NCI-H2081 (cell line): Measurements from ENCODE around the gene PPP2R5D.
"Not testable (repeated sequence)": the region's sequence is repeated elsewhere in the genome, so short reads cannot be mapped to it uniquely, and the experiment has no call there.

Experiments
- DNase-seq, 2 experiments: peaks; one replicate each; lab custom pipeline; 2025; lab: John Stamatoyannopoulos, UW

PPP2R5D gene

DNA sequence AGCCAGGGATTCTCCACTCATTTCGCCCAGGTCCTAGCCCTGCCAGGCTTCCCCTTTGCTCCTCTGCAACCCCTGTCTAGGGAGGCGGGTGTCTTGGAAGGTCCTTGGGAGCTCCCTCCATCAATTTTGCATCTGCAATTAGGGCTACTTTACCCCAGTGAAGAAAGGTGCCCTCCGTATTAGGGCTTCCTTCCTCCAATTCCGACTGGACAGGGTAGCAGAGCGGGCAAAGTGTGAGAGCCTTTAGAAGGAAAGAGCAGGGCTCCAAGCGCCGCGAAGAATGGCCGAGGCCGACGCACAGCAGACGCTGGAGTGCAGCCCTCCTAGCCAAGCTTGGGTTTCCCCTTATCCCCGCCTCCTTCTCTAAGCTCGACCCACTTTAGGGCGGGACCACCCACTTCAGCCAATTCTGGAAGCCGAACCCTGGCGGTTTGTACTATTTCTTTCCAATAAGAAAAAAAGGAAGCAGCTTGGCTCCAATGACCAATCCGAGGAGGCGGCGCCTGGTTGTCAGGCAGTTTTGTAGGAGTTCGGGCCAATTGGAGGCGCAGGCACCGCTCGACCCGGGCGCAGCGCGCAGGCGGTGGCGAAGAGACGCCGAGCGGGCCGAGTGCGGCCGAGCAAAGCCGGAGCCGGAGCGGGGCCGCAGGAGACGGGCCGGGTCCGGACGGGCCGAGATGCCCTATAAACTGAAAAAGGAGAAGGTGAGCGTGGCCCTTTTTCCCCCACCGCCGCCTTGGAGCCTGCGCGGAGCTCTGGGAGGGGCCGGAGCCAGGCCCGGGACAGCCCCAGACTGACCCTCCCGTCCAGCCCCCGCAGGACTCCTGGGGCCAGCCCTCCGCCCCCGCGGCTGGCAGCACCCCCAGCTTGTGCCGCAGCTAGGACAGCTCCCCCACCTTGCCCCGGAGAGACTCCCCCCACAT lies at the start of gene PPP2R5D:
Gene PPP2R5D, plus strand, starts transcription at position 570 of the 923 bp plus-strand sequence. Its CDS starts 108 bp downstream, at position 678.
- DNase-seq = peak; percentile 98 to 99

DNA sequence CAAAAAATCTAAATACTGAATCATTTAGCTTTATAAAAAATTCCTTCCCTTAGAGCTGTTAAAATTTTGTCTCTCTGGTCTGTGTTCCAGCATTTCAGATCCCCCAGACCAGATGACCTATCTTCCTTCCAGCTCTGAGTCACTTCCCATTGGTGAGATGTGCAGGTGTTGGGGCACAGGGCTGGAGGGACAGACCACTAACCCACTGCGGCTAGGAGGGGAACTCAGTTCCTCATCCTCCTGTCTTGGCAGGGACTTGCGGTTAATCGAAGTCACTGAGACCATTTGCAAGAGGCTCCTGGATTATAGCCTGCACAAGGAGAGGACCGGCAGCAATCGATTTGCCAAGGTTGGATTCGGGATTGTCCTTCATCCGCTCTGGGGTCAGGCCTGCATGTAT lies 49.0 kb upstream of the PPP2R5D start:
- no peak for DNase-seq

DNA sequence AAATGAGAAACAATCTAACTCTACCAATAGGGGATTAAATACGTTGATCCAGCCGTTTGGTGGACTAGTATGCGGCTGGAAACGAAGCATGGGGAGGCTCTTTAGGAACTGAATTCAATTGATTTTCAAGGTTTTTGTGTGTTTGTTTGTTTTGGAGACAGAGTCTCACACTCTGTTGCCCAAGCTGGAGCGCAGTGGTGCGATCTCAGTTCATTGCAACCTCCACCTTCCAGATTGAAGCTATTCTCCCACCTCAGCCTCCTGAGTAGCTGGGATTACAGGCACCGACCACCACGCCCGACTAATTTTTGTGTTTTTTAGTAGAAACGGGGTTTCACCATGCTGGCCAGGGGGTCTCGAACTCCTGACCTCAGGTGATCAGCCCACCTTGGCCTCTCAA lies 48.0 kb upstream of the PPP2R5D start:
- no peak for DNase-seq

DNA sequence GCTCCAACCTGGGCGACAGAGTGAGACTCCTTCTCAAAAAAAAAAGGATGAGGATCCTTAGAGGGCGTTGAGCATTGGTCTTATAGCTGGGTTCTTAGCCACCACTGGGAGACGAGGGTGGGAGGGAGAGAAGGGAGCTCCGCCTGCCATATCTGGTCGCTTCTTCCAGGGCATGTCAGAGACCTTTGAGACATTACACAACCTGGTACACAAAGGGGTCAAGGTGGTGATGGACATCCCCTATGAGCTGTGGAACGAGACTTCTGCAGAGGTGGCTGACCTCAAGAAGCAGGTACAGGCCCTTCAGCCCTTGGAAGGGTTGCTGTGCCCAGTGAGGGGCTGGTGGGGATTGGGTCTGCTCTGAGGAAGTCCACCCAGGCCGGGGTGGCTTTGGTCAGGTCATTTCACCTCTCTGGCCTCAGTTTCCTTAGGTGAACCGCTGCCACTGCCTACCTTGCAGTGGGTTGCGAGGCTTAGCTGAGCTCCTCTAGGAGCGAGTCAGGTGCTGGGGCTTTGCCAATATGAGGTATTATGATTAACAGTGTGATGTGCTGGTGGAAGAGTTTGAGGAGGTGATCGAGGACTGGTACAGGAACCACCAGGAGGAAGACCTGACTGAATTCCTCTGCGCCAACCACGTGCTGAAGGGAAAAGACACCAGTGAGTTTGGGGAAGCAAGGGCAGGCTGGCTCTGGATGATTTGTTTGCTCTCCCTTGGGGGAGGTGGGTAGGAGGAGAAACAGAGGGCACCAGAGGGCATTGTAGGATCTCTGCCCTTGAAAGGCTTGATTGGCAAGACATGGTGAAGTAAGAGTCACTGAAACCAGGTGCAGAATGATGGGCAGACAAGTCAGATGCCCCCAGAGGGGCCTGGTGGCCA lies 46.6 kb upstream of the PPP2R5D start:
- no peak for DNase-seq

DNA sequence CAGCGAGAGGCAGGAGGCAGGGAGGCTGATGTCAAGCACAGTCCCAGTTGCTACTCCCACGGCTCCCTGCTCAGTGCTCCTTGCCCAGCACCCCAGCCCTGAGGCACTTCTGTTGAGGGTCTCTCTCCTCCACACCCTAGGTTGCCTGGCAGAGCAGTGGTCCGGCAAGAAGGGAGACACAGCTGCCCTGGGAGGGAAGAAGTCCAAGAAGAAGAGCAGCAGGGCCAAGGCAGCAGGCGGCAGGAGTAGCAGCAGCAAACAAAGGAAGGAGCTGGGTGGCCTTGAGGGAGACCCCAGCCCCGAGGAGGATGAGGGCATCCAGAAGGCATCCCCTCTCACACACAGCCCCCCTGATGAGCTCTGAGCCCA lies 46.0 kb upstream of the PPP2R5D start:
- no peak for DNase-seq

GRCh38 chr6:42938987-42939809 lies 45.2 kb upstream of the PPP2R5D start:
- DNase-seq = no peak

DNA sequence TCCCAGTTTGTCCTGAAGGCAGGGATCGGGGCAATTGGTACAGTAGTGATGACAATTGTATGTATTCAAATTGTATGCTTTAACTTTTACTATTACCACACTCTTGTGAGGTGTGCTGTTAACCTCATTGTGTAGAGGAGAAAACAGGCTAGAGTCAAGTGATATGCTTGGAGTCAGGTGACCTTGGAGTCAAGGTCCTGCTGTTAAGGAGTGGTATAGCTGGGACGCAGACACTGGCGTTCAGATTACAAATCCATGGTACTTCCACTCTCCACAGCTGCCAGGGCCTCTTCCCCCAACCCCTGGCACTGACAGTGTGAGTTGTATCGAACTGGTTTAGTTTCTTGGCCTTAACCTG lies 44.6 kb upstream of the PPP2R5D start:
- no peak for DNase-seq

DNA sequence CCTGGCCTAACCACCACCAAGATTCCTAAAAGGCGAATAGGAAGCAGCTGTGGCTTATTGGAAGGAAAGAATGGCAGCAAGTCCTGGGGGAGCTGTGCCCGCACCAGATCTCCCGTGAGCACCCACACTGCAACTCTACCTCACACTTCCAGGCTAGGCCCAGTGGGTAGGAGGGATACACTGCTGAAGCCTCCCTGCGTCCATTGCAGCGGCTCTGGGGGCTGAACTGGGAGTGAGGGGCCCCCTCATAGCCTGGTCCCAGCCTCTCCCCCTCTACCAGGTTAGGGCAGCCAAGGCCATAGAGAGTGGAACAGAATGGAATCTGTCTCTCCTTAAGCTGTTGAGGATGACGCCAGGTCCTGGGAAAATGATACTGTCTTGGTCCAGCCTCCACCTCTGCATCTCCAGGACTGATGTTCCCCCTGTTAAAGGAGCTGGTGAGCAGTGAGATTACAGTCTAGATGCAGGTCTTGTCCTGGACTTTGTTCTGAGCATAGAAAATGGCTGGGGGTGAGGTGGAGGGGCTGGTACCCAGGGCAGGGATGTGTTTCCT lies 43.8 kb upstream of the PPP2R5D start:
- DNase-seq = no peak

GRCh38 chr6:42941356-42941755 lies 43.0 kb upstream of the PPP2R5D start:
- DNase-seq = not testable (repeated sequence)

GRCh38 chr6:42942444-42942843 lies 41.9 kb upstream of the PPP2R5D start:
- no peak for DNase-seq

- DNase-seq = no peak
Measured at GRCh38 chr6:42947950-42948349, 36.4 kb upstream of the PPP2R5D start.

DNA sequence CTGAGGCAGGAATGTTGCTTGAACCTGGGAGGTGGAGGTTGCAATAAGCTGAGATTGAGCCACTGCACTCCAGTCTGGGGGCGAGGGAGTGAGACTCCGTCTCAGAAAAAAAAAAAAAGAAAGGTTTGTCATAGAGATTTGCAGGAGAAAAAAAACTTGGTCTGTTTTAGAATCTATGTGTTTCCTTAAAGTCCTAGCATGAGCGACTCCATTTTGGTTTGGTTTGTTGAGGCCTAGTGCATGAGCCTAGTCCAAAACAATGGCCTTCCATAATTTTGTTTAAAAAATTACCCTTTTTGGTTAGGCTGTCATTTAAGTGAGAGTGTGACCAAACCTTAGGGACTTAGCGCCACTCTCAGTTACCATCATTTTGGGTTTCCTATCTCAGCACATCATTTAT lies 32.0 kb upstream of the PPP2R5D start:
- no peak for DNase-seq

DNA sequence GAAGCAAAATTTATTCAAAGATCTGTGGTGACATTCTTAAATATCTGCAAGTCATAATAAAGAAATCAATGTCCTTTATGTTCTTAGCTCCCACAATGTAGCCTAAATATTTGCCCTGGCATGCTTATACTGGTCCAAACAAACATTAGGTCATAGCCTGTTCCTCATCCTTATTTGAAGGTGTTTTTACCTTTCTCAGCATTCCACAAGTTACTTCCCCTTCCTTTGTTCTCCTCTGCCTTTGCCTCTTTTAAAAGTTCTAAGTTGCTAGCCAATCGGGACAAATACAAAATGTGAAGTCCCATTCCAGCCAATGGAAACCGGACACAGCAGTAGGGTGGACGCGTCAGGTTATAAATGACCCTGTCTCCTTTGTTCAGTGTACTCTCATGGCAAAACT lies 30.0 kb upstream of the PPP2R5D start:
- not testable (repeated sequence) for DNase-seq

- no peak for DNase-seq
Measured at GRCh38 chr6:42958125-42958524, 26.2 kb upstream of the PPP2R5D start.

- no peak for DNase-seq
Measured at GRCh38 chr6:42959917-42960242, 24.5 kb upstream of the PPP2R5D start.

DNA sequence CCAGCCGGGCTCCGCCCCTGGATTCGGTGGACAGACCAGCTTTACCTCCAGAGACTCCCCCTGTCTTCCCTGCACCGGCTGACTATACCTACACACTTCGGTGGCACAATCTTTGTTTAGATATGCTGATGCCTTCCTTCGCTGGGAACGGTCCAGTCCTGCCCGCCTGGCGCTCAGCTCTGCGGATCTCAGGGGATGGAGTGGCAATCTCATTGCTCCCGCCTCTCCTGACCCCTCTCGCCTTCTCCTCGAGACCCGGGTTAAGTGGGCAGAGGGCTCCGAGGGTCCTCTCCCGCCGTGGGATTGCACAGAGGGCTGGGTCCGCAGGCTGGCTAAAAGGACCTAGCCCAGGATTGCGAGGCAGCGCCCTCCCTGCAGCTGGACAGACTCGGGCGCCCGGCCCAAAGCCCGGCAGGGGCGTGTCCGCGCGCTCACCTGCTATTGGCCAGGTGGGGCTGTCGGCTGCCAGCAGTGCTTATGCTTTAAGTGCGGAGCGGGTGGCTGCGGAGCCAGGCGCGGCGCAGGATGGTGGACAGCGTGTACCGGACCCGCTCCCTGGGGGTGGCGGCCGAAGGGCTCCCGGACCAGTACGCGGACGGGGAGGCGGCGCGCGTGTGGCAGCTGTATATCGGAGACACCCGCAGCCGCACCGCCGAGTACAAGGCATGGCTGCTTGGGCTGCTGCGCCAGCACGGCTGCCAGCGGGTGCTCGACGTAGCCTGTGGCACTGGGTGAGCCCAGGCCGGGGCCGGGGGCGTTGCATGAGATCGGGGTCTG lies 23.9 kb upstream of the PPP2R5D start, which contains the start of gene GNMT:
Gene GNMT, plus strand, starts transcription at position 512 of the 777 bp plus-strand sequence. Its CDS starts 14 bp downstream, at position 526.
- peak; percentile 51 to 62 for DNase-seq

GRCh38 chr6:42961020-42961470 lies 23.3 kb upstream of the PPP2R5D start:
- DNase-seq = no peak

GRCh38 chr6:42962096-42962495 lies 22.3 kb upstream of the PPP2R5D start:
- no peak for DNase-seq

GRCh38 chr6:42962502-42963178 lies 21.7 kb upstream of the PPP2R5D start:
- no peak for DNase-seq

- no peak for DNase-seq
Measured at GRCh38 chr6:42963179-42963854, 21.1 kb upstream of the PPP2R5D start.
